ENCODE data around the gene HSCB.
"Not testable (repeated sequence)": the region's sequence is repeated elsewhere in the genome, so short reads cannot be mapped to it uniquely, and the experiment has no call there.

HSCB gene, protein sequence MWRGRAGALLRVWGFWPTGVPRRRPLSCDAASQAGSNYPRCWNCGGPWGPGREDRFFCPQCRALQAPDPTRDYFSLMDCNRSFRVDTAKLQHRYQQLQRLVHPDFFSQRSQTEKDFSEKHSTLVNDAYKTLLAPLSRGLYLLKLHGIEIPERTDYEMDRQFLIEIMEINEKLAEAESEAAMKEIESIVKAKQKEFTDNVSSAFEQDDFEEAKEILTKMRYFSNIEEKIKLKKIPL

DNA sequence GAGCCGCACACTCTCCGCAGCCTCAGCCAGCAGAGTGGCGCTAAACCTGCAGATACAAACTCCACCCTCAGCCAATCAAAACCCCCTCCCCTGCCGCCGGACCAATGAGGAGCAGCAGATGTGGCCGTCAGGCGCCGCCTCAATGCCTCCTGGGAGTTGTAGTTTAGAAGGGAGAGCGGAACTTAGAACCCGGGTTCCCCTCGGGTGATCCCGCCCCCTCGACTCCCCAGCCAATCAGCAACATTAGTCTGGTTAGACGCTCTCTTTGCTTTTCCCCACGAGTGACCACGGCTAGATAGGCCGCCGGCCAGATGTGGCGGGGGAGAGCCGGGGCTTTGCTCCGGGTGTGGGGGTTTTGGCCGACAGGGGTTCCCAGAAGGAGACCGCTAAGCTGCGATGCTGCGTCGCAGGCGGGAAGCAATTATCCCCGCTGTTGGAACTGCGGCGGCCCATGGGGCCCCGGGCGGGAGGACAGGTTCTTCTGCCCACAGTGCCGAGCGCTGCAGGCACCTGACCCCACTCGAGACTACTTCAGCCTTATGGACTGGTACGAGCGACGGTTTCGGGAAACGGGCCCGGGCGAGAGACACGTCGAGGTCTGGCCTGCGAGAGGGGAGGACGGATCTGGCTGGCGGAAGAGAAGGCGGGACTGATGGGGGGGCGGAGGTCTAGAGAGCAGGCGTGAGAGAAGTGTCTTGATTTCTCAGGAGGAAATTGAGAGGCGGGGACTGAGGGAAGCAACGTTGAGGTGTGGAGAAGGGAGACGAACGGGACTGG is at the start of gene HSCB, which contains the start of gene CHEK2:
TSS of gene HSCB (plus strand) at position 255 of the 777 bp plus-strand sequence. CDS start at position 312, 57 bp downstream.
TSS of gene CHEK2 (minus strand) at position 36 of the 777 bp plus-strand sequence. CDS start 7,099 bp downstream, outside the sequence.
- TF ChIP-seq, protein P1, sequence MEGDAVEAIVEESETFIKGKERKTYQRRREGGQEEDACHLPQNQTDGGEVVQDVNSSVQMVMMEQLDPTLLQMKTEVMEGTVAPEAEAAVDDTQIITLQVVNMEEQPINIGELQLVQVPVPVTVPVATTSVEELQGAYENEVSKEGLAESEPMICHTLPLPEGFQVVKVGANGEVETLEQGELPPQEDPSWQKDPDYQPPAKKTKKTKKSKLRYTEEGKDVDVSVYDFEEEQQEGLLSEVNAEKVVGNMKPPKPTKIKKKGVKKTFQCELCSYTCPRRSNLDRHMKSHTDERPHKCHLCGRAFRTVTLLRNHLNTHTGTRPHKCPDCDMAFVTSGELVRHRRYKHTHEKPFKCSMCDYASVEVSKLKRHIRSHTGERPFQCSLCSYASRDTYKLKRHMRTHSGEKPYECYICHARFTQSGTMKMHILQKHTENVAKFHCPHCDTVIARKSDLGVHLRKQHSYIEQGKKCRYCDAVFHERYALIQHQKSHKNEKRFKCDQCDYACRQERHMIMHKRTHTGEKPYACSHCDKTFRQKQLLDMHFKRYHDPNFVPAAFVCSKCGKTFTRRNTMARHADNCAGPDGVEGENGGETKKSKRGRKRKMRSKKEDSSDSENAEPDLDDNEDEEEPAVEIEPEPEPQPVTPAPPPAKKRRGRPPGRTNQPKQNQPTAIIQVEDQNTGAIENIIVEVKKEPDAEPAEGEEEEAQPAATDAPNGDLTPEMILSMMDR (IDR thresholded peaks at IDR 0.05; ENCODE audit: insufficient read depth, missing control alignments) = peak; percentile 21
- FAIRE-seq = no peak
- DNase-seq (ENCODE audit: insufficient read length, low spot score) = peak; percentile 40

DNA sequence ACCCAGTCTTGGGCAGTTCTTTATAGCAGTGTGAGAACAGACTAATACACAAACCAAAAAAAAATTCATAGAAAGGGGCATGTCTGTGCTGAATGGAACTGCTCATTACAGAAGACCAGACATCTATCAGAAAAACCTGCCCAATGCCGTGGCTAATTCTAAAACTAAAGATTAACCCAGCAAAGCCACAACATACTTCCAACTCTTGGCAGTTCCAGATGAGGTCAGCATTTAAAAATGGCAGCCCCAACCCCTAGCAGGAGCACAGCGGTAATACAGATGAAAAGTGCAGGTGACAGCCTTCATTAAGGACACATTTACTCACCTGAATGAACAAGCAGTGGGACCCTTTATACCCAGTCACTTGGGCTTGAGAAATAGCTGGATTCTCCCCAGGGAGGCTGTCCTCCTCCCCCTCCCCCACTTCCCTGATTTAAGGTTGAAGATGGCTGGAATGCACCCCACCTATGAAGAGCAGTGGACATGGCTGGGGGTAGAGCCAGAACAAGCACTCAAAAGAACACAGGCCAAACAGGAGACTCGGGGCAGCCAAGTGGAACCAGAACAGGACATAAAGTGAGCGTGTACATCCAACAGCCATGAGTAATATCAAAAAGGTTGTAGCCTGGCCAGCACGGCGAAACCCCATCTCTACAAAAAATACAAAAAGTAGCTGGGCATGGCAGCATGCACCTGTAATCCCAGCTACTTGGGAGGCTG is 48.6 kb upstream of the HSCB start:
- FAIRE-seq; DNase-seq (ENCODE audit: insufficient read length, low spot score): not testable (repeated sequence)

DNA sequence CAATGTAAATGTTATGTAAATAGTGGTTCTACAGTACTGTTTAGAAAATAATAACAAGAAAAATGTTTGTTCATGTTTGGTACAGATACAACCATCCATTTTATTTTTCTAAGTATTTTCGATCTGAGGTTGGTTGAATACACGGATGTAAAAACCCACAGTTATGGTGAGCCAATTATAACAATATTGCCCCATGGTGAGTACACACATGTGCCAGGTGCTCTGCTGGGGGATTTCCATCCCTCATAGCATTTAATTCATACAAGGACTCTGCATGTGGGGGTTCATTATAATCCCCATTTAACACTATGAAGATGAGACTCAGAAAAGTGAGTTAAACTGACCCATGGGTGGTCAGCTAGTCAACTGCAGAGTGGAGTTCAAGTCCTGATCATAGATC is 38.9 kb upstream of the HSCB start:
- DNase-seq (ENCODE audit: insufficient read length, low spot score) (no peak), FAIRE-seq (no peak)
- TF ChIP-seq, protein P1 (IDR thresholded peaks at IDR 0.05; ENCODE audit: insufficient read depth, missing control alignments) = no peak

DNA sequence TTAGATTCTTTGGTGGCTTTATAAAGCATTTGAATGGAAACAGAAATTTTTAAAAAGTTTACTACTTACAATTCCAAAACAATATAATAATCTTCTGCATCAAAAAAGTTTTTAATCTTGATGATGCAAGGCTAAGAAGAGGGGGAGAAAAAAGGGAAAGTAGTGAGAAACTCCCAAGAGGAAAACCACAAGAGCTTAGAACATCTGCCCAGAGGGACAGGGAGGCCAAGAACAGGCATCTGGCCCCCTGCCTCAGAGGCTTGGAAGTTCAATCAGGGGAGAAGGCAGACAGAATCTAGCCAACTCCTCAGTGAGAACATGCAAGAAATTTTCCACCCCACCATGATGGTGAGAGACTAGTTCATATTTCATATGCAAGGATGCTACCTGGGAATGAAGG is 38.4 kb upstream of the HSCB start:
- FAIRE-seq (no peak), DNase-seq (ENCODE audit: insufficient read length, low spot score) (no peak)
- TF ChIP-seq, protein P1 (IDR thresholded peaks at IDR 0.05; ENCODE audit: insufficient read depth, missing control alignments) = no peak

DNA sequence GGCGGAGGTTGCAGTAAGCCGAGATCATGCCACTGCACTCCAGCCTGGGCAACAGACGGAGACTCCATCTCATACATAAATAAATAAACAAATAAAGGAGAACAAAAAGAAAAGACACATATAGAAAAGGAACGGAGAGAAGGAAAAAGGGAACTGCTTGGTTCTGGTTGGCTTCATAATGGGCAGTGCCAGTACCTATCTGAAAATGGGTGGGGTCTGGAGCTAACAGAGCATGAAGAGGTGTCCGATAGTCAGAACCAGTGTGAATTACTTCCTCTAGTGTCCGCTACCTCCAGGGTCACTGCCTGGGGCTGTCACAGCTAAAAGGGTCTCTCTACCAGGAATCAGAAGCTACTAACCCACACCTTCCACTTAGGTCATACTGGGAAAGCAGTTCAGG is 35.0 kb upstream of the HSCB start:
- TF ChIP-seq, protein P1 (IDR thresholded peaks at IDR 0.05; ENCODE audit: insufficient read depth, missing control alignments) = no peak
- FAIRE-seq = no peak
- DNase-seq (ENCODE audit: insufficient read length, low spot score) = no peak

DNA sequence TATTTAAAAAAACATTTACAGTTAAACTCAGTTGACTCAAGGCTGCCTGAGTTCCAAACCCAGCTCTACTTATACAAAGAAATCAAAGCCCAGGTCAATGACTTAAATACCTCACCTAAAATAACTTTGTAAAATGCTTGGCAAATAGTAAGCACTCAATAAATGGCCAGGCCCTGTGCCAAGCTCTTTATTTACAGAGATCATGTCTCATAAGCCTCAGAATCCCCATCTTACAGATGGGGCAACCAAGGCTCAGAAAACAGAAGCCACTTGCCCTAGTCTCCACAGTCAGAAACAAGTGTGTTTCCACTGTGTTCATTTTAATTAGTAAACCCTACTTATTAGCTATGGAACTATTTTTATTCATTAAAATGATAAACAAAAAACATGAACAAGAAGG is 31.7 kb upstream of the HSCB start:
- DNase-seq (ENCODE audit: insufficient read length, low spot score) = no peak
- FAIRE-seq = no peak
- TF ChIP-seq, protein P1 (IDR thresholded peaks at IDR 0.05; ENCODE audit: insufficient read depth, missing control alignments) = no peak

DNA sequence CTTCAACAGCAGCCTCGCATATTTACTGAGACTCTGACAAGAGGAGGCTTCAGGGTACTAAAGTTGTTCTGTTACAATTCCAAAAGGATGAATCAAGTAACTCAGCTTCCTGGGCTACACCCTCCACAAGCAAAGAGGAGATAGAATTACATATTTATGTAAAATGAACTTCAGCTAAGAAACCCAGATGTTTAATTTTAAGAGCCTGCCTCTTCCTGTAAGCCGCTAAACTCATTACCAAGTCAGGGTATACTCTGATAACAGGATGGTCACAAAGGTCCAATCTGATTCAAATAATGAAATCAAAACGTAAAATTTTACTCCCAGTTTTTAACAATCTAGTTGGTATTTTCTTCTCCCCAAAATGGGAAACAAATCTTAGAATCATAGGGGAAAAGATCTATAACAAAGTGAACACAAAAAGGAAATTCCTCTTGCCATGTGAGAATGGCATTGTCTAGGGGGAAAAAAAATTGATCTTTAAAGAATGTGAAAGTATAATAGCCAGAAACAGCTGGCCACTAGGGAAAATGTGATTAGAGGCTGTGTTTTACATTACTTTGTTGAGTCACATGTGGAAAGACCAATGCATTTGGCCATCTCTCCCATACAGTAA is 31.2 kb upstream of the HSCB start:
- FAIRE-seq = no peak
- TF ChIP-seq, protein P1 (IDR thresholded peaks at IDR 0.05; ENCODE audit: insufficient read depth, missing control alignments) = no peak

More for the DNA sequence above, 31.2 kb upstream of the HSCB start:
- no peak for DNase-seq (ENCODE audit: insufficient read length, low spot score)
